GM18870 (cell line): ENCODE data around the gene ANP32B.

Source experiments
- ATAC-seq: cut with Tn5 transposase; IDR thresholded peaks from one replicate; pipeline ENCODE4 v1.9.1; 2021; ENCODE audit warnings: moderate library complexity; ENCODE audit not compliant: unreplicated experiment

The ANP32B gene

GRCh38 chr9:98021306-98022040, 38.3 kb downstream of the ANP32B start:
- no peak for ATAC-seq

- no peak for ATAC-seq
Observed at GRCh38 chr9:98022447-98022846, 39.3 kb downstream of the ANP32B start.

DNA sequence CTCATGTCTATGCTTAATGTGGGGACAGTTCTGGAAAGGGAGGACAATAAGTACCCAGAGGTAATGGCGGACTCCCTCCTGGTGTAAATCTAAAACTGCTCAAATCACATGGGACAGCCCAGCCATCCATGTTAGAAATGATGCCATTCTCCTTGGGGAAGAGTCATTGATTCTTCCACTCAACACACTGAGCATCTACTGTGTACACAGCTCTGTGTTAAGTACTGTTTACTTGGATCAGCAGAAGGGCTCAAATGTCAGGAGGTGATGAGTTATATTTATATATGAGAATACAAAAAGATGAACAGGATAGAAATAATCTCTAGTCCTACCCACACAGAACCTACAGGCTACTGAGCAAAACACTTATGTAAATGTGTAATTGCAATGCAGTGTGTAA, 41.6 kb downstream of the ANP32B start:
- ATAC-seq, result no peak

- no peak for ATAC-seq
Observed at GRCh38 chr9:98031169-98031568, 48.0 kb downstream of the ANP32B start.

DNA sequence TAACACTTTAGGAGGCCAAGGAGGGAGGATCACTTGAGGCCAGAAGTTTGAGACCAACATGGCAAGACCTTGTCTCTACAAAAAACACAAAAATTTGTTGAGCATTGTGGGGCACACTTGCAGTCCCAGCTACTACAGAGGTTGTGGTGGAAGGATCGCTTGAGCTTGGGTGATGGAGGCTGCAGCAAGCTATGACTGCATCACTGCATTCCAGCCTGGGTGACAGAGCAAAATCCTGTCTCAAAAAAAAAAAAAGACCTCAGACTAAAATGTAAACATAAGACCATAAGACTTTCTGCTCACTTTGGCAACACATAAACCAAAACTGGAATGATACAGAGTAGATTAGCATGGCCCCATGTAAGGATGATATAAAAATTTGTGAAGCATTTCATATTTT, 48.8 kb downstream of the ANP32B start:
- no peak for ATAC-seq

DNA sequence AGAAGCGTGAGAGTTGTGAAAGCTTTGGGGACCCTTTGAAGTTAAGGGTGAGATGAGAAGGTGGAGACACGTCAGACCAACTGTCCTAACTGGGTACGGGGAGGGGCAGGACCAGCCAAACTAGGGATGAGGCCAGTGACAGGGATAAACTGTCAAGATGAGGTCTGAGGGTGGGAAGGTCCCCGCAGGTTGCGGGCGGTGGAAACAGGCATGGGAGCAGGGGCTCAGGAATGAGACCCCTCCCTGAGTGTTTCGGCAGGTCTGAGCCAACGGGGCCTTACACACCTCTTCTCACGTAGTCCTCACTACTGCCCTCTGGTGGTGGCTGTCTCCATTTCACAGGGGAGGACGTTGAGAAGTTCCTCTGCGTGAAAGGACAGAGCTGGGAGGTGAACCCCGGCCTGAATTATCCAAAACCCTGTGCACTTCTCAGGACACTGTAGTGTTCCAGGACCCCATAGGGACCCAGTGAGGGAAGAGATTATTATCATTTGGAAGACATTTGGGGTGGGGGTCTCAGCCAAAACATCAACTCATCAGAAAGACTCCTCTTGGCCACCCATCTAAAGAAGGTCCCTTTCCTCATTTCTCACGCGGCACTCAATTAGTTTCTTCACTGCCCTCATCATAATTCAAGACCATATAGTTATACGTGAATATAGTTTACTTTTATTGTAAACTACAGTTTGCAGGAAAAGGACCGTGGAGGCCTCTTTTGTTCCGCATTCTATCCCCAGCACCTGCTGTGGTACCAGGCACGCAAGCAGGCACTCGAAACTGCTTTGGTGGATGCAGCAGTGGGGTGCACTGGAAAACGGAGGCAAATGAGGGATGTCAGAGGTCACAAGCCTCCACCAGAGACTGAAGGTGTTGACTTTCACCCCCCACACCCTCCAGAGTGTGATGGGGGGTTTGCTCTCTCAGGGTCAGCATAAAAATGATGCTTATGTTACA, 51.7 kb downstream of the ANP32B start:
- ATAC-seq, result no peak

DNA sequence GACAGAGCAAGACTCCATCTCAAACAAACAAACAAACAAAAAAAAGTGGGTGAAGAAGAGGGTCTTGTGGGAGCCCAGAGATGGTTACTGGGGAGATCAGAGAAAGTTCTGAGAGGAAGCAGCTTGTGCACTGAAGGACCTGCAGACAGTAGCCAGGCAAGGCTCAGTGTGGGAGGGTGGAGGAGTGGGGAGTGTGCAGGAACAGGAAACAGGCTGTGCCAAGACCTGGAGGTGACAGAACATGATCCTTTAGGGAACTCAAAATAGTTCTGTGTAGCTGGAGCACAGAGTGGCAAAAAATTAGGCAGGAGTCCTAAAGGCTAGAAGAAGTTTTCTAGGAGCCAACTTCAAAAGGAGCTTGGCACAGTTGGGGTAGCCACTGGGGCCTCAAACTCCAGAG, 54.2 kb downstream of the ANP32B start:
- no peak for ATAC-seq

GRCh38 chr9:98038958-98039357, 55.8 kb downstream of the ANP32B start:
- ATAC-seq, result no peak

DNA sequence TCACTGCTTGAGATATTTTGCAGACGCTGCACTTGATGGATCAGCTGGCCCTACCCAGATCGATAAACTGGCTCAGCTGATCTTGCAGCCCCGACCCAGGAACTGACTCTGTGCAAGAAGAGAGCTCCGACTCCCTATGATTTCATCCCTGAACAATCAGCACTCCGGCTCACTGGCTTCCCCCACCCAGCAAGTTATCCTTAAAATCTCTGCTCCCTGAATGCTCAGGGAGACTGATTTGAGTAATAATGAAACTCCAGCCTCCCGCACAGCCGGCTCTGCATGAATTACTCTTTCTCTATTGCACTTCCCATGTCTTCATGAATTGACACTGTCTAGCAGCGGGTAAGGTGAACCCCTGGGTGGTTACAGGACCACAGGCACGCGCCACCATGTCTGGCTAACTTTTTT, 56.5 kb downstream of the ANP32B start:
- ATAC-seq, result no peak

- no peak for ATAC-seq
Observed at GRCh38 chr9:98040212-98040611, 57.1 kb downstream of the ANP32B start.

DNA sequence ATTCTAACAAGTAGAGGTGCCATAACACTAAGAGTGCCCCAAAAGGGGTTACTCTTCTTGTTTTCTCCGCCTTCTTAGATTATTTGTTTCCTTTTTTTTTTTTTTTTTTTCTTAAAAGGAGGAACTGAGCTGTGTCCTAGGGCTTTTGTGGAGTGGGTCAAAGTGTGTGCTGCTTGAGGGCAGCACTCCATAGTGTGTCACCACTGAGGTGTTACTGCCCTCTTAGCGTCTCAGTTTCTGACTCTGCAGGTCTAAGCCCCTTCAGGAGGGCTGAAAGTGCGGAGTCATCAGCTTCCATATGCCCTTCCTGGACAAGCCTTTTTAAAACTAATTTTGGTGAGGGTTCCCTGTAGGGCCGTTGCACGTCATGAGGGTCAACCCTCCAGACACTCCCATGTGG, 60.8 kb downstream of the ANP32B start:
- no peak for ATAC-seq

GRCh38 chr9:98045234-98046179, 62.4 kb downstream of the ANP32B start:
- ATAC-seq, result no peak

DNA sequence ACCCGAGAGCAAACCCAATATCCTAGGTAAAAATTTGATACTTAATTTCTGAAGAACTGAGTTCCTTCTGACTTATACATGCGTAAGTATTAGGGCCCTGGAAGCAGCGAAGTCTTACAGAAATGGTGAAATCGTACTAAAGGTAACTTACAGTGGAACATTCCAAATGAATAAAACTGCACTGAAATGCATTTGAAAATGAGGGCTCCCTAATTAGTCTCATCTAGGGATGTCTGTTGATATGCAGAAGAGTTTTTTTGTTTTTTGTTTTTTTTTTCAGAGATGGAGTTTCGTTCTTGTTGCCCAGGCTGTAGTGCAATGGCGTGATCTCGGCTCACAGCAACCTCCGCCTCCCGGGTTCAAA, 63.0 kb downstream of the ANP32B start:
- ATAC-seq, result no peak

GRCh38 chr9:98047002-98047401, 63.9 kb downstream of the ANP32B start:
- ATAC-seq, result no peak

- ATAC-seq, result no peak
Observed at GRCh38 chr9:98049288-98050072, 66.3 kb downstream of the ANP32B start.

- no peak for ATAC-seq
Observed at GRCh38 chr9:98050351-98050750, 67.2 kb downstream of the ANP32B start.

GRCh38 chr9:98054376-98054951, 71.3 kb downstream of the ANP32B start:
- ATAC-seq, result no peak

- ATAC-seq, result peak; percentile 71
Observed at GRCh38 chr9:98056269-98057137, 73.4 kb downstream of the ANP32B start, which contains the start of gene NANS. TSS of gene NANS (plus strand) at chr9:98056732. CDS start at chr9:98056809, 77 bp downstream.
